Left renal pelvis (tissue), 4 donors: ENCODE measurements around the gene C10orf90. TPM values are rescaled to one million over a fixed set of nuclear protein-coding genes. Genes with fewer than 3 reads are reported as not detected.

Experiments used
- DNase-seq, 4 donors: peaks; one replicate each; pipeline ENCODE4 v3.0.0-alpha.2; 2013; ENCODE audit warnings: low read depth in 4 of 4, low spot score in 3 of 4
- polyA plus RNA-seq, 4 donors: library from polyadenylated mRNA; unstranded; fragments of 120-200 nt; gene quantifications; one replicate each; pipeline ENCODE4 v1.2.1, GENCODE V29; 2013; ENCODE audit not compliant: insufficient read length in 4 of 4

C10orf90 gene
- polyA plus RNA-seq, 4 donors, result 0.23 to 0.86 (median 0.43) TPM

GRCh38 chr10:126509182-126509581, 161.3 kb downstream of the C10orf90 start:
- no peak for DNase-seq

GRCh38 chr10:126508535-126509040, 161.9 kb downstream of the C10orf90 start:
- DNase-seq, result no peak

GRCh38 chr10:126504761-126505112, 165.8 kb downstream of the C10orf90 start:
- no peak for DNase-seq

GRCh38 chr10:126504063-126504760, 166.3 kb downstream of the C10orf90 start:
- DNase-seq, result peak in 3 of 4 donors; percentile 29 to 32 (median 31)

- no peak for DNase-seq
Measured at GRCh38 chr10:126503392-126504062, 167.0 kb downstream of the C10orf90 start.

- DNase-seq, result no peak
Measured at GRCh38 chr10:126502441-126502840, 168.1 kb downstream of the C10orf90 start.

GRCh38 chr10:126501828-126502227, 168.7 kb downstream of the C10orf90 start:
- no peak for DNase-seq

GRCh38 chr10:126500866-126501265, 169.6 kb downstream of the C10orf90 start:
- no peak for DNase-seq

GRCh38 chr10:126500185-126500584, 170.3 kb downstream of the C10orf90 start:
- DNase-seq, result no peak

GRCh38 chr10:126499744-126500143, 170.7 kb downstream of the C10orf90 start:
- DNase-seq, result no peak

GRCh38 chr10:126497672-126498071, 172.8 kb downstream of the C10orf90 start:
- no peak for DNase-seq

GRCh38 chr10:126496771-126497545, 173.5 kb downstream of the C10orf90 start:
- DNase-seq, result no peak

GRCh38 chr10:126491476-126491875, 179.0 kb downstream of the C10orf90 start:
- no peak for DNase-seq

GRCh38 chr10:126481181-126481580, 189.3 kb downstream of the C10orf90 start:
- DNase-seq, result no peak

GRCh38 chr10:126480648-126481047, 189.8 kb downstream of the C10orf90 start:
- DNase-seq, result no peak

GRCh38 chr10:126479280-126479895, 191.1 kb downstream of the C10orf90 start:
- no peak for DNase-seq

GRCh38 chr10:126478546-126478945, 191.9 kb downstream of the C10orf90 start:
- DNase-seq, result no peak

GRCh38 chr10:126476246-126476645, 194.2 kb downstream of the C10orf90 start:
- DNase-seq, result peak in 2 of 4 donors; percentile 46 to 60

GRCh38 chr10:126475074-126475691, 195.3 kb downstream of the C10orf90 start:
- no peak for DNase-seq

- no peak for DNase-seq
Measured at GRCh38 chr10:126474031-126474430, 196.5 kb downstream of the C10orf90 start.
